Parathyroid adenoma (tissue), 2 donors: ENCODE results near the gene SKI.

Experiments
- H2AFZ ChIP-seq: fragments of 300-600 bp; sonication (generic); one replicate; pipeline ENCODE4 v1.7.0; 2017; ENCODE audit warnings: antibody characterized with exemption, mild to moderate bottlenecking
- H3K27ac ChIP-seq: fragments of 300-600 bp; sonication (generic); one replicate; pipeline ENCODE4 v1.7.0; 2017
- H3K27me3 ChIP-seq: fragments of 300-600 bp; sonication (generic); one replicate; pipeline ENCODE4 v1.7.0; 2017; ENCODE audit warnings: low read length; ENCODE audit not compliant: control insufficient read depth, insufficient read depth
- H3K36me3 ChIP-seq: fragments of 300-600 bp; sonication (generic); one replicate; pipeline ENCODE4 v1.7.0; 2017; ENCODE audit warnings: low read length; ENCODE audit not compliant: control insufficient read depth, insufficient read depth
- H3K4me1 ChIP-seq: fragments of 300-600 bp; sonication (generic); one replicate; pipeline ENCODE4 v1.7.0; 2017; ENCODE audit warnings: control low read depth
- H3K4me2 ChIP-seq: fragments of 300-600 bp; sonication (generic); one replicate; pipeline ENCODE4 v1.7.0; 2017; ENCODE audit warnings: low read length
- H3K4me3 ChIP-seq: fragments of 300-600 bp; sonication (generic); one replicate; pipeline ENCODE4 v1.7.0; 2017; ENCODE audit warnings: low read depth, low read length
- H3K79me2 ChIP-seq: fragments of 300-600 bp; sonication (generic); one replicate; pipeline ENCODE4 v1.7.0; 2017; ENCODE audit warnings: control low read depth
- H3K9ac ChIP-seq: fragments of 300-600 bp; sonication (generic); one replicate; pipeline ENCODE4 v1.7.0; 2017; ENCODE audit warnings: mild to moderate bottlenecking
- H3K9me3 ChIP-seq: fragments of 300-600 bp; sonication (generic); one replicate; pipeline ENCODE4 v1.7.0; 2017; ENCODE audit warnings: low read length; ENCODE audit not compliant: control insufficient read depth
- TF ChIP-seq, protein P1 (sequence below): fragments of 300-600 bp; sonication (generic); IDR thresholded peaks from one replicate; pipeline ENCODE4 v1.7.0; 2017; ENCODE audit warnings: antibody characterized with exemption, mild to moderate bottlenecking
- donor health status: primary hyperparathyroidism.

Gene SKI

DNA sequence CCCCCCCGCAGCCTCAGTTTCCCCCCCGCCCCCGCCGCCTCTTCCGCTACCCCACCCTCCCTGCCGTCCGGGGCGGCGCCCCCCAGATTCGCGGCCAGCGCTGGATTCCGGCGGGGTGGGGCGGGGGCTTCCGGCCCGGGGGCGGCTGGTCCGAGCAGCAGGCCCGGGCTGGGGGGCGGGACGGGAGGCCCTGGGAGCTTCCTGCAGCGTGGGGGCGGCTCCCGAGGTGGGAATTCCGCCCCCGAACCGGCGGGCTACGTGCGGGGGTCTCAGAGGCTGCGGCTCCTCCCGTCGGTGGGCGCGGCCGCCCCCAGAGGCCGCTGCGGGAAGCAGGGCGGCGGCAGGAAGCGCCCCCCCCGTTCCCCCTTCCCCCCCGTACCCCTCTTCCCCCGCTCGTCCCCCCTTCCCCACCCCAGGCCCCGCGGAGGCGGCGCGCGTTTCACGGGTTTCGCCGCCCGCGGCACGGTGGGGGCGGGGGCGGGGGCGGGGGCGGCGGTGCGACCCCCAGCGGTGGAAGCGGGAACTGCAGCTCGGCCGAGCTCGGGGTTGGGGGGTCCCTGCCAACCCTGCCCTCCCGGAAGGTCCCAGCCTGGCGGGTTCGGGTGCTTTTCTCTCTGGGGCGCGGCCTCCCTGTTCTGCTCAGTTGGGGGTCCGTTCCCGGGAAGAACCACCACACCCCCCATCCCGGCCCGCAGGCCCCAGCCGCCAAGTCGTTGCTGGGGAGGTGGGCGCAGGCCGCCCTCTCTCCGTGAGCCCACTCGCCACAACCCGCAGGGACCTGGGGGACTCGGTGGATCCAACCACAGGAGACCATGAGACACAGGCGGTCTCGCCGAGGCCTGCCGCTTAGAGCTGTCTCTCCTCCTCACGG lies 86.9 kb downstream of the SKI start:
- no peaks in the 10 kb centered on the region for H3K27me3 ChIP-seq
- no peaks in the 10 kb centered on the region for H3K4me1 ChIP-seq
- peak overlapping the region; percentile 9 for H3K4me3 ChIP-seq
- no peaks in the 10 kb centered on the region for H3K9me3 ChIP-seq
- no peak overlapping the region for H3K9ac ChIP-seq
- no peaks in the 10 kb centered on the region for H3K79me2 ChIP-seq
- TF ChIP-seq, protein P1, sequence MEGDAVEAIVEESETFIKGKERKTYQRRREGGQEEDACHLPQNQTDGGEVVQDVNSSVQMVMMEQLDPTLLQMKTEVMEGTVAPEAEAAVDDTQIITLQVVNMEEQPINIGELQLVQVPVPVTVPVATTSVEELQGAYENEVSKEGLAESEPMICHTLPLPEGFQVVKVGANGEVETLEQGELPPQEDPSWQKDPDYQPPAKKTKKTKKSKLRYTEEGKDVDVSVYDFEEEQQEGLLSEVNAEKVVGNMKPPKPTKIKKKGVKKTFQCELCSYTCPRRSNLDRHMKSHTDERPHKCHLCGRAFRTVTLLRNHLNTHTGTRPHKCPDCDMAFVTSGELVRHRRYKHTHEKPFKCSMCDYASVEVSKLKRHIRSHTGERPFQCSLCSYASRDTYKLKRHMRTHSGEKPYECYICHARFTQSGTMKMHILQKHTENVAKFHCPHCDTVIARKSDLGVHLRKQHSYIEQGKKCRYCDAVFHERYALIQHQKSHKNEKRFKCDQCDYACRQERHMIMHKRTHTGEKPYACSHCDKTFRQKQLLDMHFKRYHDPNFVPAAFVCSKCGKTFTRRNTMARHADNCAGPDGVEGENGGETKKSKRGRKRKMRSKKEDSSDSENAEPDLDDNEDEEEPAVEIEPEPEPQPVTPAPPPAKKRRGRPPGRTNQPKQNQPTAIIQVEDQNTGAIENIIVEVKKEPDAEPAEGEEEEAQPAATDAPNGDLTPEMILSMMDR: peak; percentile 54
- no peaks in the 10 kb centered on the region for H3K36me3 ChIP-seq
- H3K4me2 ChIP-seq: peak overlapping the region; percentile 52
- H2AFZ ChIP-seq: peak overlapping the region; percentile 58
- no peak overlapping the region for H3K27ac ChIP-seq

DNA sequence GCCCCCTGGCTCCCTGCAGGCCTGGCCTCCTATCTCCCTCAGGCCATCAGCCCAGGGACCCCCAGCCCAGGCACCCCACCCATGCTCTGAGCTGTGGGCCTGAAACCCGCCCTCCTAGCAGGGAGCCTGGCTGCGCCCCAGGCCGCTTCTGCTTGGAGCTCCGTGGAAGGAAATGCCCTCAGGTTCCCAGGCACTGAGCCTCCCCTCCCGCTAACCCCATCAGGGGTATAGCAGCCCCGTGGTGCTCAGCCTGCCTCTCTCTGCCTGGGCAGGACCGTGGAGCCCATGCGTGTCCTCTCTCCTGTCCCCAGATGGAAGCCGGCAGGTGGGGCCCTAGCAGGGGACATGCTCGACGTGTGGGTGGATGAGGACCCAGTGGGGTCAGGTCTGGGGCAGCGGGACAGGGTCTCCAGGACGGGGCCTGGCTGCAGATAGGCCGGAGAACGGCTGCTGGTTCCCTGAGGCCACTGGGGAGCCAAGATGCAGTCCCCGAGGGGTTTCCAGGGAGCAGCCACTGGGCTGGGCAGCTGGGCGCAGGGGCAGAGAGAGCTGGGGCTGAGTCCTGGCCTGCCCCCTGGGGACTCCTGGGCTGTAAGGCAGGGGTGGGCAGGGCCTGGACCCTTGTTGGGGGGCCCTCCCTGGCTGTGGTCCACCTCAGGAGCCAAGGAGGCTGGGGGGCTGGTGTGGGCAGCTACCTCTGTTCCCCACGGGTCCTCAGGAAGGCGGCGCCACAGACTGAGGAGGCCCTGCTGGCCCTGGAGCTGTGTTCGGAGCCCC lies 87.7 kb downstream of the SKI start:
- Histone ChIP-seq H2AFZ (no peak overlapping the region), H3K4me2 (no peak overlapping the region), H3K9me3 (no peaks in the 10 kb centered on the region), H3K27ac (no peak overlapping the region), H3K79me2 (no peaks in the 10 kb centered on the region), H3K9ac (no peak overlapping the region), H3K4me3 (no peak overlapping the region), H3K27me3 (no peaks in the 10 kb centered on the region), H3K36me3 (no peaks in the 10 kb centered on the region), H3K4me1 (no peaks in the 10 kb centered on the region)
- TF ChIP-seq, protein P1: no peak

- Histone ChIP-seq H3K9ac (no peak overlapping the region), H3K4me2 (no peak overlapping the region), H2AFZ (no peak overlapping the region), H3K36me3 (no peaks in the 10 kb centered on the region), H3K4me3 (no peak overlapping the region), H3K4me1 (no peaks in the 10 kb centered on the region), H3K27me3 (no peaks in the 10 kb centered on the region), H3K9me3 (no peaks in the 10 kb centered on the region), H3K27ac (no peak overlapping the region), H3K79me2 (no peaks in the 10 kb centered on the region)
- TF ChIP-seq, protein P1: no peak
These were observed 88.4 kb downstream of the SKI start for GRCh38 chr1:2316451-2316961.

DNA sequence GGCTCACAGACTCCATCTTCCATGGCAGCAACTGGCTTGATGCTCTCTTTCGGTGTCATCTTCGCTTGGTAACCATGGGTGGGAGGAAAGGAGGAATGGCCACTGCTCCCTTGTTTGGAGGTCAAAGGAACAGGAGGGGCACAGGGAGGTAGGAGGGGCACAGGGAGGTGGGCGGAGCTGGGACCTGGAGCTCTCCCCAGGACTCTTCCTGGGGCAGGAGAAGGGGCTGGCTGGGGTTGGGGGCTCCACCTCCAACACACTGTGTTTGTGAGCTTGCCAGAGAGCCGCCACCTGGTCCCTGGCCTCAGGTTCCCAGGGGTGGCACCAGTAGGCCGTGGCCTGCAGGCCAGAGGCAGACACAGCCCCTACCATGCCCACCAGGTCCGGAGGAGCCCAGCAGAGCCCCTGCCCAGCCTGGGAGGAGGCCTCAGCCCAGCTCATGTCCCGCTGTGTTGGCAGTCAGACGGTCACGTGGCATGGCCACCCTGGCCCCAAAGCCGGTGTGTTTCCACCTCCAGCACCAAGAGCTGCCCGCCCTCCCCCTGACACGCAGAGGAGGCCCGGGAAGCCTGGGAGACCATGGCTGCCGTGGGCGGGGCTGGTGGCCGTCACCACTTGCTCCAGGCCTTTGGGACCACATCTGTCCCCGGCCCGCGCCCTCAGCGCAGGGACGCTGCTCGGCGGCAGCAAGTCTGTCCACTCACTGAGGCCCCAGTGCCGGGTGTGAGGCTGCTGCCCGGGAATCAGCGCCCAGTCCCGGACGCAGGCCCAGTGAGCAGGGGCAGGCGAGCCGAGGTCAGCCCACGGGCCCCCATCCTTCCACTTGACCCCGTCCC lies 89.3 kb downstream of the SKI start:
- Histone ChIP-seq H3K79me2 (no peaks in the 10 kb centered on the region), H3K4me2 (no peak overlapping the region), H3K4me3 (no peak overlapping the region), H2AFZ (no peak overlapping the region), H3K9ac (no peak overlapping the region), H3K4me1 (no peaks in the 10 kb centered on the region), H3K36me3 (no peaks in the 10 kb centered on the region), H3K9me3 (no peaks in the 10 kb centered on the region), H3K27ac (no peak overlapping the region), H3K27me3 (no peaks in the 10 kb centered on the region)
- TF ChIP-seq, protein P1: no peak
